Hepatocyte (in vitro differentiated cells): Measurements from ENCODE around the gene PCDHB7. TPM values are rescaled to one million over a fixed set of nuclear protein-coding genes. Genes with fewer than 3 reads are reported as not detected.
"Not testable (repeated sequence)": the region's sequence is repeated elsewhere in the genome, so short reads cannot be mapped to it uniquely, and the experiment has no call there.

ENCODE experiments used
- DNase-seq: peaks from one replicate; pipeline ENCODE4 v3.0.0-alpha.2; 2016; ENCODE audit warnings: low spot score
- H2AFZ ChIP-seq: fragments of 200-600 bp; sonication (generic); 2 replicates; pipeline ENCODE4 v1.6.0; 2016; ENCODE audit warnings: antibody characterized with exemption, mild to moderate bottlenecking
- H3K27ac ChIP-seq: fragments of 200-600 bp; sonication (generic); 2 replicates; pipeline ENCODE4 v1.5.1; 2016; ENCODE audit warnings: mild to moderate bottlenecking
- H3K27me3 ChIP-seq: fragments of 200-600 bp; sonication (generic); 2 replicates; pipeline ENCODE4 v1.6.1; 2016
- H3K36me3 ChIP-seq: fragments of 200-600 bp; sonication (generic); replicated peaks from 2 replicates; pipeline ENCODE4 v1.5.1; 2016; ENCODE audit warnings: low read depth; ENCODE audit not compliant: insufficient read depth
- H3K4me1 ChIP-seq: fragments of 200-600 bp; sonication (generic); 2 replicates; pipeline ENCODE4 v1.5.1; 2016; ENCODE audit warnings: mild to moderate bottlenecking, moderate library complexity; ENCODE audit not compliant: insufficient read depth
- H3K4me2 ChIP-seq: fragments of 200-600 bp; sonication (generic); 2 replicates; pipeline ENCODE4 v1.6.0; 2016
- H3K4me3 ChIP-seq: fragments of 200-600 bp; sonication (generic); 2 replicates; pipeline ENCODE4 v1.5.1; 2016; ENCODE audit warnings: mild to moderate bottlenecking
- H3K79me2 ChIP-seq: fragments of 200-600 bp; sonication (generic); 2 replicates; pipeline ENCODE4 v1.6.0; 2017; ENCODE audit warnings: mild to moderate bottlenecking
- H3K9me2 ChIP-seq: fragments of 200-600 bp; sonication (generic); replicated peaks from 2 replicates; pipeline ENCODE4 v1.6.0; 2017; ENCODE audit warnings: mild to moderate bottlenecking; ENCODE audit not compliant: insufficient read depth
- H3K9me3 ChIP-seq: fragments of 200-600 bp; sonication (generic); 2 replicates; pipeline ENCODE4 v1.5.1; 2016; ENCODE audit warnings: low read depth, mild to moderate bottlenecking
- H4K20me1 ChIP-seq: fragments of 200-600 bp; sonication (generic); 2 replicates; pipeline ENCODE4 v1.6.0; 2016; ENCODE audit warnings: mild to moderate bottlenecking; ENCODE audit not compliant: insufficient read depth, poor library complexity, severe bottlenecking
- CTCF ChIP-seq: fragments of 200-600 bp; sonication (generic); IDR thresholded peaks from 2 replicates; pipeline ENCODE4 v1.5.1; 2016; ENCODE audit warnings: antibody characterized with exemption, mild to moderate bottlenecking; ENCODE audit not compliant: poor library complexity
- EZH2 ChIP-seq: fragments of 200-600 bp; sonication (generic); IDR thresholded peaks from 2 replicates; pipeline ENCODE4 v1.6.1; 2016; ENCODE audit warnings: antibody characterized with exemption, mild to moderate bottlenecking, borderline replicate concordance
- EZH2phosphoT487 ChIP-seq: fragments of 200-600 bp; sonication (generic); IDR thresholded peaks from one replicate; pipeline ENCODE4 v1.6.1; 2018; ENCODE audit warnings: antibody characterized with exemption, mild to moderate bottlenecking, low read depth, moderate library complexity; ENCODE audit not compliant: unreplicated experiment, severe bottlenecking
- WGBS: methylation state at CpG from one replicate; pipeline ENCODE4 v1.1.6; 2016; ENCODE audit warnings: low lambda C conversion rate; ENCODE audit errors: missing lambda C conversion rate; 5-methylcytosine and 5-hydroxymethylcytosine counted together
- polyA plus RNA-seq: library from polyadenylated mRNA; unstranded; fragments of >200 nt; fragmentation: Nextera tagmentation; extraction: Ambion mirVana; gene quantifications from 2 replicates; pipeline ENCODE4 v1.2.1, GENCODE V29; 2016
- total RNA-seq: library from RNA; depleted of rRNA; stranded (reverse); fragments of >200 nt; gene quantifications from 2 replicates; pipeline ENCODE4 v1.2.3, GENCODE V29; 2014

Gene PCDHB7
- total and polyA plus RNA-seq, 2 experiments from 2014 or later, result 0.53 to 0.56 TPM

GRCh38 chr5:141174291-141175104 lies 2.1 kb downstream of the PCDHB7 start:
- not testable (repeated sequence) for H3K79me2 ChIP-seq, H3K9me2 ChIP-seq, H3K36me3 ChIP-seq, H3K4me2 ChIP-seq, H3K4me3 ChIP-seq, H3K27ac ChIP-seq, DNase-seq, H3K4me1 ChIP-seq, H2AFZ ChIP-seq, H3K27me3 ChIP-seq, H4K20me1 ChIP-seq
- 96% methylated on average over 51 of the region's 79 CpGs for WGBS
- peaks cover 10% of the 10 kb centered on the region for H3K9me3 ChIP-seq

GRCh38 chr5:141175933-141176332 lies 3.5 kb downstream of the PCDHB7 start:
- Histone ChIP-seq H3K4me1 (no peaks in the 10 kb centered on the region), H3K9me2 (no peaks in the 10 kb centered on the region), H3K27me3 (no peaks in the 10 kb centered on the region), H3K4me3 (no peak overlapping the region), H4K20me1 (no peaks in the 10 kb centered on the region), H3K36me3 (no peaks in the 10 kb centered on the region), H3K79me2 (no peaks in the 10 kb centered on the region), H3K9me3 (peaks cover 10% of the 10 kb centered on the region), H2AFZ (no peak overlapping the region), H3K4me2 (no peak overlapping the region), H3K27ac (no peak overlapping the region)
- no peak for TF ChIP-seq CTCF
- TF ChIP-seq EZH2, result no peak
- no peak for TF ChIP-seq EZH2phosphoT487
- no peak for DNase-seq
- 97% methylated on average over 1 of the region's 1 CpG for WGBS

- H3K27me3 ChIP-seq, H3K4me2 ChIP-seq, H3K4me1 ChIP-seq, H3K79me2 ChIP-seq, H3K36me3 ChIP-seq, H2AFZ ChIP-seq, H3K9me2 ChIP-seq, DNase-seq, H3K4me3 ChIP-seq, H4K20me1 ChIP-seq, H3K27ac ChIP-seq: not testable (repeated sequence)
- WGBS, result 75% methylated on average over 14 of the region's 18 CpGs
- peaks cover 10% of the 10 kb centered on the region for H3K9me3 ChIP-seq
Observed at GRCh38 chr5:141177577-141178191, 5.2 kb downstream of the PCDHB7 start, which contains the start of gene PCDHB8. Gene PCDHB8 (plus strand): TSS chr5:141177790. CDS start chr5:141178035, 245 bp downstream.

- H3K36me3 ChIP-seq, H4K20me1 ChIP-seq, H3K4me2 ChIP-seq, H3K27me3 ChIP-seq, H3K79me2 ChIP-seq, H3K9me2 ChIP-seq, H3K27ac ChIP-seq, H3K4me3 ChIP-seq, H2AFZ ChIP-seq, H3K4me1 ChIP-seq, DNase-seq: not testable (repeated sequence)
- peaks cover 10% of the 10 kb centered on the region for H3K9me3 ChIP-seq
- 93% methylated on average over 22 of the region's 39 CpGs for whole genome bisulfite sequencing
Observed at GRCh38 chr5:141179371-141179770, 6.9 kb downstream of the PCDHB7 start.

GRCh38 chr5:141179876-141180275 lies 7.4 kb downstream of the PCDHB7 start:
- H4K20me1 ChIP-seq, H3K79me2 ChIP-seq, H3K27me3 ChIP-seq, H3K27ac ChIP-seq, H2AFZ ChIP-seq, H3K4me1 ChIP-seq, H3K9me2 ChIP-seq, H3K4me2 ChIP-seq, H3K4me3 ChIP-seq, H3K36me3 ChIP-seq, DNase-seq: not testable (repeated sequence)
- WGBS, result 96% methylated on average over 22 of the region's 32 CpGs
- peaks cover 10% of the 10 kb centered on the region for H3K9me3 ChIP-seq
